GM19438 (cell line): ENCODE data around the gene ZNF85.
"Not testable (repeated sequence)": the region's sequence is repeated elsewhere in the genome, so short reads cannot be mapped to it uniquely, and the experiment has no call there.

ENCODE experiments used
- ATAC-seq: cut with Tn5 transposase; IDR thresholded peaks from one replicate; pipeline ENCODE4 v1.9.1; 2021; ENCODE audit warnings: low read depth; ENCODE audit not compliant: unreplicated experiment

Gene ZNF85

DNA sequence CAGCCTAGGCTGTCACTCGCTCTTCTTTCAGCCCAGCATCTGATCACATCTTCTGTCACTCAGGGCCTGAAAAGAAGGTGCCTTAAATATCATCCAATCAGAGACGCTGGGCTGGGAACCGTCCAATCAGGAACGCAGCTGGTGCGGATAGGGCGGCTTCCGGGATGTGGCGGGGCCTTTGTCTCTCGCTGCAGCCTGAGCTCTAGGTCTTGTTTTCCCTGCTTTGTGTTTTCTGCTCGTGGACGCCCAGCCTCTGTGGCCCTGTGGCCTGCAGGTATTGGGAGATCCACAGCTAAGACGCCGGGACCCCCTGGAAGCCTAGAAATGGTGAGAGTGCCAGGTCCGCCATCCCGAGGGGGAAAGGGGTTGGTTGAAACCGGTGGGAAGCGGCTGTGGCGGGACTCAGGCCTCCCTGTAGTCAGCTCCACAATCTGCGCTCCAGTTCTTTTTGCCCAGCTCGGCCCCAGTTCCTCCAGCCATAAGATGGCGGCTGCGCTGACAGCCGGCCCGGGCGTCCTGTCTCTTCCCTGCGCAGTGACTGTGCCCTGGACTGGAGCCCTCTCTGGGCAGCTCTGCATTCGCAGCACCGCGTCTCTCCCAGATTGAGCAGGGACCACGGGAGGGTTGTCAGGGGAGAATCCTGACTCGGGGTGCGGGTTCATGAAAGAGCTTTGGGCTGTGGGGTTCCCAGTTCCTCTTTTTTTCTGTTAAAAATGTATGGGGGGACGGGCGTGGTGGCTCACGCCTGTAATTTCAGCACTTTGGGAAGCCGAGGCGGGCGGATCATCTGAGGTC, at the start of gene ZNF85:
Gene ZNF85, plus strand, starts transcription at position 175 of the 795 bp plus-strand sequence. Its CDS starts 150 bp downstream, at position 325.
- peak; percentile 97 for ATAC-seq

DNA sequence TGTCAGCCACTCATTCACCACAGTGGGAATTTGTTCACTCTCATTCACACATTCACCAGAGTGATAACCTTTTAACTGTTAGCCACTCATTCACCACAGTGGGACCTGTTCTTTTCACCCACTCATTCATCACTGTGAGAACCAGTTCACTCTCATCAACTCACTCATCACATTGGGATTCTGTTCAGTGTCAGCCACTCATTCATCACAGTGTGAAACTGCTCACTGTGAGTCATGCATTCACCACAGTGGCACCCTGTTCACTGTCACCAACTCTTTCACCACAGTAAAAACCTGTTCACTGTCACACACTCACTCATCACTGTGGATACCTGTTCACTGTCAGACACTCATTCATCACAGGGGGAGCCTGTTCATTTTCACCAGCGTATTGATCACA, 43.5 kb upstream of the ZNF85 start:
- ATAC-seq, result no peak

DNA sequence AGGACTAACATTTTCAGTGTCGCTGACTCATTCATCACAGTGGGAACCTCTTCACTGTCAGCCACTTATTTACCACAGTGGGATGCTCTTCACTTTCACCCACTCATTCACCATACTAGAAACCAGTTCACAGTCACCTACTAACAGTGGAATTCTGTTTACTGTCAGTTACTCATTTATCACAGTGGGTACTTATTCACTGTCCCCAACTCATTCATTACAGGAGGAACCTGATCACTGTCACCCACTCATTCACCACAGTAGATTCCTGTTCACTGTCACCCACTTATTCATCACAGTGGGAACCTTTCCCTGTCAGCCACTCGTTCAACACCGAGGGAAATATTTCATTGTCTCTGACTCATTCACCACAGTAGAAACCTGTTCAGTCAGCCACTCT, 10.1 kb upstream of the ZNF85 start:
- no peak for ATAC-seq

DNA sequence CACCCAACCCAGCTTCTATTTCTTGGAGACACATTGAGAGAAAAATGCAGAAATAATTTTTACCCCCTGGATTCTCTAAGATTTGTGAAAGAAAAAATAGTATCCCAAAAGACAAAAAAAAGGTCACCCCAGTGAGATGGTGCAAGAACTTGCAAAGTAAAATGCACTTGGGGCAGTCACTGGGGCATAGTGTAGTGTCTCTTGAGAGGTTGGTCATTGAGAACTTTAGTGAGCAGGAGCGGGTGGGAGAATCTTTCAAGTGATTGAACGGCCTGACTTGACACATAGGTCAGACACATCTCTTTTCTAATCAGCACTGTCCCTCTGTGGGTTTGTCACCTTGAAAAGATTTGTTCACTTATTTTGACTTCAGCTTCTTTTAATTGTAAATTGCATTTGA, 2.4 kb downstream of the ZNF85 start:
- ATAC-seq, result no peak

DNA sequence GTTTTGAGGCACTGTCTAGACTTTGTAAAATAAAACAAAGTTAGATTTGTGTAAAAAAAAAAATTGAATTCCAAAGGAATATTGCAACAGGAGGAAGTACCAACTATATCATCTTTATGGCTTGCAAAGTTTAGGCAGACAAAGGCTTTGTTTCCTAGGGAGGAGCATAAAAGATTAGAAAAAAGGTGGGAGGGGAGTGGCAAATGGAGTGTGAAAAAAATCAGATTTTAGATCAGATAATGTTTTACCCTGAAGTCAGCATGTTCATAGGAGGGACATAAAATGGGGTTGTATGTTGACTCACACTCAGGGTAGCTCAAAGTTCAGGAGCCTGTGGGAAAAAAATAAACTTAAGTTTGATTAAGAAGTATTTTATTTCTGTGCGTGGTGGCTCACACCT, 3.7 kb downstream of the ZNF85 start:
- ATAC-seq, result no peak

DNA sequence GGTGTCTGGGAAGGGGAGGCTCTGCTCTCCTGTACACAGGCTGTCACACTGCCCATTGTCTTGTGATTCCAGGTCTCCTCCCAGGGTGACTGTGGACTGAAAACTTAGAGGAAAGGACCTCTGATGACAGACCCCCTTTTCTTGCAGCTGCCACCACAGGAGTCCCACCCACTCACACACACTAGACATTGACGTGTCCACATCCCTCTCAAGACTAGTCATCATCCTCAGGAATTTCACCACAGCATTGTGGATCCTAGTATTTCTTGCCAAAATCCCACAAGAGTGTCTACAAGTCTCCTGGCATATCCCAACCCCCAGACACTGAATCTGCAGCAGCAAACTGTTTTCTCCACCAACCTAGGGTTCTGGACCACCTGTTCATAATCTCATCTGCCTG, 5.3 kb downstream of the ZNF85 start:
- ATAC-seq, result no peak

DNA sequence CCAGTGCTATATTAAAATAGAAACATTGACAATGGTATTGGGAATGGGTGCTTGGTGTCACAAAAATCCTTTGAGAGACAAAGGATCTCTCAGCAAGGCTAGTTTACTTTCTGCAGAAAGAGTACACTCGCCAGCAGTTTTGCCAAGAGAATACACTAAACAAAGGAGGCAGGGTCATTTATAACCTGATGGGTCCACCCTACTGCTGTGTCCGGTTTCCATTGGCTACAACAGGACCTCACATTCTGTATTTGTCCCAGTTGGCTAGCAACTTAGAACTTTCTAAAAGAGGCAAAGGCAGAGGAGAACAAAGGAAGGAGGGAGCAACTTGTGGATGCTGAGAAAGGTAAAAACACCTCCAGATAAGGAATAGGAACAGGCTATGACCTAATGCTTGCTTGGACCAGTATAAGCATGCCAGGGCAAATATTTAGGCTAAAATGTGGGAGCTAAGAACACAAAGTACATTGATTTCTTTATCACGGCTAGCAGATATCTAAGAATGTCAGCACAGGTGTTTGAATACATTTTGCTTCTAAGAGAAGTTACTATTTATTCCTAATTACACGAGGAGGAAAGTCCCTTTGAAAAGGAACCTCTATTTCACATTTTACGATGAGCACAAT, 13.4 kb downstream of the ZNF85 start:
- ATAC-seq, result not testable (repeated sequence)

DNA sequence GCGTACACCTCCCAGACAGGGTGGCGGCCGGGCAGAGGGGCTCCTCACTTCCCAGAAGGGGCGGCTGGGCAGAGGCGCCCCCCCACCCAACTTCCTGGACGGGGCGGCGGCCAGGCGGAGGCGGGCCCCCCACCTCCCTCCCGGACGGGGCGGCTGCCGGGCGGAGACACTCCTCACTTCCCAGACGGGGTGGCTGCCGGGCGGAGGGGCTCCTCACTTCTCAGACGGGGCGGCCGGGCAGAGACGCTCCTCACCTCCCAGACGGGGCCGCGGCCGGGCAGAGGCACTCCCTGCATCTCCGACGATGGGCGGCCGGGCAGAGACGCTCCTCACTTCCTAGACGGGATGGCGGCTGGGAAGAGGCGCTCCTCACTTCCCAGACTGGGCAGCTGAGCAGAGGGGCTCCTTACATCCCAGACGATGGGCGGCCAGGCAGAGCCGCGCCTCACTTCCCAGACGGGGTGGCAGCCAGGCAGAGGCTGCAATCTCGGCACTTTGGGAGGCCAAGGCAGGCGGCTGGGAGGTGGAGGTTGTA, 29.6 kb downstream of the ZNF85 start:
- not testable (repeated sequence) for ATAC-seq

DNA sequence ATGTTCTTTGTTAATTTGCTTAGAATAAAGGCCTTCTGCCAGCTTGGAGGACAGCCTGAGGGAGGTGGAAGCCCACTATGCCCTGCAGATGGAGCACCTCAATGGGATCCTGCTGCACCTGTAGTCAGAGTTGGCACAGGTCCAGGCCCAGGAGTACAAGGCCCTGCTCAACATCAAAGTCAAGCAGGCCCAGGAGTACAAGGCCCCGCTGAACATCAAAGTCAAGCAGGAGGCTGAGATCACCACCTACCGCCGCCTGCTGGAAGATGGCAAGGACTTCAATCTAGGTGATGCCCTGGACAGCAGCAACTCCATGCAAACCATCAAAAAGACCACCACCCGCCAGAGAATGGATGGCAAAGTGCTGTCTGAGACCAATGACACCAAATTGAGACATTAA, 41.7 kb downstream of the ZNF85 start:
- ATAC-seq, result no peak

DNA sequence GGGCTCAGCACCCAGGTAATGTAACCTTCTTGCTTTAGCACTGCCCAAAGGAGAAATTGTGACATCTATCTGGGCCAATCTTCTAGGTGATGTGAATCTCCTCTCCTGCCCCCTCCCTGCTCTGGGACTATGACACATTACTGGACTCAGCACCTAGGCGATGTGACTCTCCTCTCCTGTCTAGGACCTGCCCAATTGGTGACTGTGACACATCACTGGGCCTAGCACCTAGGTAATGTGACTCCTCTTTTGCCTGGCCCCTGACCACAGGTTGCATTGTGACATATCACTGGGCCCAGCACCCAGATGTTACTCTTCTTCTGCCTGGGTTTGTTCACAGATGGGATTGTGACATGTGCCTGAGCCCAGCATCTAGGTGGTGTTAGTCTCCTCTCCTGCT, 45.0 kb downstream of the ZNF85 start:
- ATAC-seq, result no peak

DNA sequence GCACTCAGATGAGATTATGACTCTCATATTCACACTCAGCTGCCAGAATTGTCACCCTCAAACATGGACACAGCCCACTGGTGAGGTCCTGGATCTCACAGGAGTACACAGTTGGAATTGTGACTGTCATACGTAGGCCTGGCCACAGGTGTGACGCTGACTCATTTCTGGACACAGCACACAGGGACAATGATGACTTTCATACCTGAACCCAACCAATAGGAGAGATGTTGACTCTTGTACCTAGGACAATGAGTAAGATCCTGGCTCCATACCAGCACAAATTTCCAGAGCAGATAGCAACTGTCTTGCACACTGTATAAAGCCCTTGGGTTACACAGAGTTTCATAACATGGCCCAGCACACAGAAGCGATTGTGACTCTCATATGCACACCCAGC, 46.4 kb downstream of the ZNF85 start:
- ATAC-seq, result no peak

DNA sequence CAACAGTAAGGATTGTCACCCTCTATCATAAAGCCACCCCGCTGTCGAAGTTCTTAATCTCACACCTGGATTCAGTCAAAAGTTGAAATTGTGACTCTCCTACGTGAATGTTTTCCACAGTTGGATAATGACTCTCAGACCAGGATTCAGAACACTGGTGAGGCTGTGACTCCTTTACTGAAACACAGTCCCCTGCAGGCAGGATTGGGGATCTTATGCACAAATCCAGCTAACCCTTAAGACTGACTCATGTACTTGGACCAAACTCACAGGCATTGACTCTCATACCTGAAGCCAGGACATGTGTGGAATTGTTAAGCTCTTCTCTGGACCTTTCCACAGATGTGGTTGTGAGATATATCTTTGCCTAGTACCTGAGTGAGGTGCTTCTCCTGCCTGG, 46.8 kb downstream of the ZNF85 start:
- no peak for ATAC-seq

DNA sequence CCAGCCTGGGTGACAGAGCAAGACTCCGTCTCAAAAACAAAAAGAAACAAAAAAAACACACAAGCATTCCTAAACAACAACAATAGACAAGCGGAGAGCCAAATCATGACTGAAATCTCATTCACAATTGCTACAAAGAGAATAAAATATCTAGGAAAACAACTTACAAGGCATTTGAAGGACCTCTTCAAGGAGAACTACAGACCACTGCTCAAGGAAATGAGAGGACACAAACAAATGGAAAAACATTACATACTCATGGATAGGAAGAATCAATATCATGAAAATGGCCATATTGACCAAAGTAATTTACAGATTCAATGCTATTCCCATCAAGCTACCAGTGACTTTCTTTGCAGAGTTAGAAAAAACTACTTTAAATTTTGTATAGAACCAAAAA, 69.7 kb downstream of the ZNF85 start:
- not testable (repeated sequence) for ATAC-seq

DNA sequence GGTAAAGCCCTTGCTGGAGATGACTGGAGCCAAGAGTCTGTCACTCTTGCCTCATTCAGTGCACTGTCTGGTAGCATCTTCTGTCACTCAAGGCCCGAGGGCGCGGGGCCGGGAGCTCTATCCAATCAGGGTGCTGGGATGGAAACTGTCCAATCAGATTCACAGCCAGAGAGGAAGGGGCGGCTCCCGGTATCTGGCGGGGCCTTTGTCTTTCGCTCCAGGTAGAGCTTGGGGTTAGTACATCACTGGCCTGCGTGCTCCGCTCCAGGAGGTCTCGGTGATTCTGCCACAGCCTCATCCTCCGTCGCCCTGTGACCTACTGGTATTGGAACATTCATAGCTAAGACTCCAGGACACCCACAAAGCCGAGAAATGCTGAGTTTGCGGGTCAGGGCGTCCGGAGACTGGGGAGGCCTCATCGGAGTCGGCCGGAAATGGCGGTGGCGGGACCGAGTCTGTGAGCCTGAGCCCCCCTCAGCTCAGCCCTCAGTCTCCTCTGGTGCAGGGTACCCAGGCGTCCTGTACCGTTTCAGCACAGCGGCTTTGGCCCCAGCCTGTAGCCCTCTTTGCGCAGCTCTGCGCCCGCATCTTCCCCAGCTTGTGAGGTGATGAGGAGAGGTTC, 76.8 kb downstream of the ZNF85 start:
- peak; percentile 97 for ATAC-seq
